HL-60 (cell line): ENCODE results near the gene AOPEP.

Experiments used
- DNase-seq, 2 experiments: peaks; one replicate each; pipeline ENCODE4 v3.0.0-alpha.2; 2010 to 2020; ENCODE audit warnings: low read depth in 1 of 2, low spot score in 1 of 2
- H3K27ac ChIP-seq: fragments of 250-450 bp; sonication (Bioruptor Pico); replicated peaks from 2 replicates; pipeline ENCODE4 v1.5.1; 2020; ENCODE audit warnings: mild to moderate bottlenecking, moderate library complexity
- H3K27me3 ChIP-seq: fragments of 250-450 bp; sonication (Bioruptor Pico); 2 replicates; pipeline ENCODE4 v1.5.1; 2021; ENCODE audit warnings: mild to moderate bottlenecking, moderate library complexity; ENCODE audit not compliant: insufficient read depth, poor library complexity, severe bottlenecking
- H3K4me3 ChIP-seq: replicated peaks from 2 replicates; pipeline ENCODE4 v1.5.1; 2011; ENCODE audit warnings: mild to moderate bottlenecking, control low read depth, low read length; ENCODE audit not compliant: insufficient read depth
- CTCF ChIP-seq: IDR thresholded peaks from one replicate; pipeline ENCODE4 v1.5.1; 2011; ENCODE audit warnings: low read length, control low read depth, inconsistent platforms; ENCODE audit not compliant: insufficient read depth
- GABPA ChIP-seq: IDR thresholded peaks from 2 replicates; pipeline ENCODE4 v1.6.1; 2012; ENCODE audit warnings: low read depth
- POLR2AphosphoS5 ChIP-seq: IDR thresholded peaks from 2 replicates; pipeline ENCODE4 v1.6.1; 2012; ENCODE audit warnings: low read depth
- SPI1 ChIP-seq: IDR thresholded peaks from 2 replicates; pipeline ENCODE4 v1.6.1; 2012; ENCODE audit warnings: low read depth, mild to moderate bottlenecking, borderline replicate concordance
- TF ChIP-seq, protein P1 (sequence below): IDR thresholded peaks from 2 replicates; pipeline ENCODE4 v1.6.1; 2012; ENCODE audit warnings: low read depth; ENCODE audit not compliant: insufficient replicate concordance

The AOPEP gene

GRCh38 chr9:95083086-95083768 is 356.7 kb downstream of the AOPEP start:
- DNase-seq: no peak
- Histone ChIP-seq H3K27me3 (no peaks in the 10 kb centered on the region), H3K4me3 (no peak overlapping the region), H3K27ac (no peak overlapping the region)
- TF ChIP-seq SPI1 (no peak), POLR2AphosphoS5 (no peak), CTCF (no peak), GABPA (no peak)
- TF ChIP-seq, protein P1, sequence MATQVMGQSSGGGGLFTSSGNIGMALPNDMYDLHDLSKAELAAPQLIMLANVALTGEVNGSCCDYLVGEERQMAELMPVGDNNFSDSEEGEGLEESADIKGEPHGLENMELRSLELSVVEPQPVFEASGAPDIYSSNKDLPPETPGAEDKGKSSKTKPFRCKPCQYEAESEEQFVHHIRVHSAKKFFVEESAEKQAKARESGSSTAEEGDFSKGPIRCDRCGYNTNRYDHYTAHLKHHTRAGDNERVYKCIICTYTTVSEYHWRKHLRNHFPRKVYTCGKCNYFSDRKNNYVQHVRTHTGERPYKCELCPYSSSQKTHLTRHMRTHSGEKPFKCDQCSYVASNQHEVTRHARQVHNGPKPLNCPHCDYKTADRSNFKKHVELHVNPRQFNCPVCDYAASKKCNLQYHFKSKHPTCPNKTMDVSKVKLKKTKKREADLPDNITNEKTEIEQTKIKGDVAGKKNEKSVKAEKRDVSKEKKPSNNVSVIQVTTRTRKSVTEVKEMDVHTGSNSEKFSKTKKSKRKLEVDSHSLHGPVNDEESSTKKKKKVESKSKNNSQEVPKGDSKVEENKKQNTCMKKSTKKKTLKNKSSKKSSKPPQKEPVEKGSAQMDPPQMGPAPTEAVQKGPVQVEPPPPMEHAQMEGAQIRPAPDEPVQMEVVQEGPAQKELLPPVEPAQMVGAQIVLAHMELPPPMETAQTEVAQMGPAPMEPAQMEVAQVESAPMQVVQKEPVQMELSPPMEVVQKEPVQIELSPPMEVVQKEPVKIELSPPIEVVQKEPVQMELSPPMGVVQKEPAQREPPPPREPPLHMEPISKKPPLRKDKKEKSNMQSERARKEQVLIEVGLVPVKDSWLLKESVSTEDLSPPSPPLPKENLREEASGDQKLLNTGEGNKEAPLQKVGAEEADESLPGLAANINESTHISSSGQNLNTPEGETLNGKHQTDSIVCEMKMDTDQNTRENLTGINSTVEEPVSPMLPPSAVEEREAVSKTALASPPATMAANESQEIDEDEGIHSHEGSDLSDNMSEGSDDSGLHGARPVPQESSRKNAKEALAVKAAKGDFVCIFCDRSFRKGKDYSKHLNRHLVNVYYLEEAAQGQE: no peak

DNA sequence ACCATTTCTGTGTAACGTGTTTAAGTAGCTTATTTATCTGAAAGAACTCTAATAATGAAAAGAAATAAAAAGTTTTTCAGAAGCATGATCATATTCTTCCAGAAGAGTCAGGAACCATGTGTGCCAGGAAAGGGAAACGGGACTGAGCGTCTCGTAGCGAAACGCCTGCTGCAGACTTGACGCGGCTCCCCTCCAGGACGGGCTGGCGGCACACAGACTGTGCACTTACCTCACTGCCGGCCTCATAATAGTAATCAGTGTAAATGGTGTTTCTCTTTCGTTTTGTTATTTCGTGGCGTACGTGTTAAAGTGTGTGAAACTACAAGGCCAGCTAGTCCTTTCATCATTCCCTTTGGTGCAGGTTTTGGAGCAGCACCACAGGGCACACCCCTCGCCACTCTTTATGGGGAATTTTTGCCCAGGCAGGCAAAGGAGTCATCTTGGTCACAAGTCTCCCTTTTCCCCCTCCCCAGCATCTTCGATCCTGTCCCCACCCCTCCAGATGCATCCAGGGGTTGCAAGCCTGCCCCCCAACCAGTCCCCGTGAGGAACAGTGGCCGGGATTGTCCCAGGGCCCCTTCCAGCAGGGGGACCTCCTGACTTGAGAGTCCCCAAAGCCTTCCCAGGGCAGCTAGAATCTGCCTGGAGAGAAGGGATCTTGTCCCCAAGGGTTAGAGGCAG is 357.9 kb downstream of the AOPEP start:
- DNase-seq: no peak
- TF ChIP-seq CTCF: no peak
- no peak for TF ChIP-seq POLR2AphosphoS5
- no peak for TF ChIP-seq GABPA
- H3K4me3 ChIP-seq: no peak overlapping the region
- H3K27ac ChIP-seq: no peak overlapping the region
- no peaks in the 10 kb centered on the region for H3K27me3 ChIP-seq

- TF ChIP-seq, protein P1: no peak
- TF ChIP-seq SPI1 (no peak), GABPA (no peak), POLR2AphosphoS5 (no peak), CTCF (no peak)
- H3K27ac ChIP-seq: no peak overlapping the region
- no peak for DNase-seq
- H3K27me3 ChIP-seq: no peaks in the 10 kb centered on the region
- H3K4me3 ChIP-seq: no peak overlapping the region
These were observed 358.7 kb downstream of the AOPEP start for GRCh38 chr9:95085036-95085770.
